ENCODE measurements around the gene DNAI2.

- no peak for TF ChIP-seq EP300 (IDR thresholded peaks at IDR 0.05)
- no peak for TF ChIP-seq CTCF (IDR thresholded peaks at IDR 0.05)
Measured at GRCh38 chr17:74304184-74304583, 30.1 kb downstream of the DNAI2 start.

Data from sigmoid colon (tissue), 4 donors.